RCC 7860 (cell line): ENCODE results near the gene MAP1S.

Source experiments
- DNase-seq: peaks from one replicate; pipeline ENCODE4 v3.0.0-alpha.2; 2015; ENCODE audit warnings: low spot score
- FAIRE-seq: peaks from 2 replicates; lab custom pipeline; 2012; peaks lifted over from hg19 to GRCh38; lab: Jason Lieb, UNC

The MAP1S gene

GRCh38 chr19:17737690-17738153, 18.4 kb downstream of the MAP1S start:
- DNase-seq (peak; percentile 7), FAIRE-seq (no peak)

- DNase-seq, result no peak
- no peak for FAIRE-seq
Observed at GRCh38 chr19:17739121-17739875, 20.0 kb downstream of the MAP1S start.

GRCh38 chr19:17741456-17741855, 22.2 kb downstream of the MAP1S start:
- DNase-seq, result no peak
- no peak for FAIRE-seq

- peak; percentile 21 for DNase-seq
- FAIRE-seq, result no peak
Observed at GRCh38 chr19:17743874-17744580, 24.7 kb downstream of the MAP1S start.

GRCh38 chr19:17747205-17748098, 28.2 kb downstream of the MAP1S start:
- DNase-seq, result peak; percentile 84
- FAIRE-seq, result no peak

- no peak for DNase-seq
- FAIRE-seq, result no peak
Observed at GRCh38 chr19:17748884-17749638, 29.8 kb downstream of the MAP1S start.

- DNase-seq (no peak), FAIRE-seq (no peak)
Observed at GRCh38 chr19:17749912-17750317, 30.6 kb downstream of the MAP1S start.

- DNase-seq, result no peak
- FAIRE-seq, result no peak
Observed at GRCh38 chr19:17751103-17751911, 32.0 kb downstream of the MAP1S start, which contains the start of gene FCHO1. Gene FCHO1 (plus strand): TSS chr19:17751477. CDS start chr19:17755165, 3,688 bp downstream.

GRCh38 chr19:17751912-17752273, 32.6 kb downstream of the MAP1S start:
- FAIRE-seq (no peak), DNase-seq (no peak)

- FAIRE-seq, result no peak
- no peak for DNase-seq
Observed at GRCh38 chr19:17752865-17753639, 33.8 kb downstream of the MAP1S start.

- FAIRE-seq, result no peak
- DNase-seq, result no peak
Observed at GRCh38 chr19:17753976-17754375, 34.7 kb downstream of the MAP1S start.

GRCh38 chr19:17754634-17755442, 35.6 kb downstream of the MAP1S start:
- FAIRE-seq (no peak), DNase-seq (no peak)

- FAIRE-seq, result no peak
- no peak for DNase-seq
Observed at GRCh38 chr19:17755443-17755890, 36.2 kb downstream of the MAP1S start.

GRCh38 chr19:17755977-17756670, 36.8 kb downstream of the MAP1S start:
- DNase-seq (no peak), FAIRE-seq (no peak)

- peak; percentile 10 for FAIRE-seq
- peak; percentile 7 for DNase-seq
Observed at GRCh38 chr19:17757125-17757524, 37.8 kb downstream of the MAP1S start.

- no peak for DNase-seq
Observed at GRCh38 chr19:17758515-17758914, 39.2 kb downstream of the MAP1S start.

GRCh38 chr19:17761148-17761547, 41.9 kb downstream of the MAP1S start:
- FAIRE-seq (no peak), DNase-seq (no peak)

More at GRCh38 chr19:17758515-17758914, 39.2 kb downstream of the MAP1S start:
- no peak for FAIRE-seq
